Nephron progenitor cell (in vitro differentiated cells): ENCODE measurements around the gene NPM1.
"Not testable (repeated sequence)": the region's sequence is repeated elsewhere in the genome, so short reads cannot be mapped to it uniquely, and the experiment has no call there.

ENCODE experiments used
- DNase-seq: peaks from one replicate; pipeline ENCODE4 v3.0.0; 2021
- H3K27ac Mint-ChIP-seq: 2 replicates; pipeline ENCODE4 v1.8.0; 2021; ENCODE audit warnings: mild to moderate bottlenecking, moderate library complexity, mixed read lengths
- H3K27me3 Mint-ChIP-seq: 2 replicates; pipeline ENCODE4 v1.8.0; 2021; ENCODE audit warnings: mild to moderate bottlenecking, low read depth, mixed read lengths; ENCODE audit not compliant: poor library complexity
- H3K36me3 Mint-ChIP-seq: 2 replicates; pipeline ENCODE4 v1.8.0; 2021; ENCODE audit warnings: low read depth, mixed read lengths
- H3K4me1 Mint-ChIP-seq: 2 replicates; pipeline ENCODE4 v1.8.0; 2021; ENCODE audit warnings: mixed read lengths
- H3K4me3 Mint-ChIP-seq: 2 replicates; pipeline ENCODE4 v1.8.0; 2021; ENCODE audit warnings: mild to moderate bottlenecking, moderate library complexity, mixed read lengths
- H3K9me3 Mint-ChIP-seq: 2 replicates; pipeline ENCODE4 v1.8.0; 2021; ENCODE audit warnings: mild to moderate bottlenecking, moderate library complexity, mixed read lengths
- CTCF ChIP-seq: fragments of 200-600 bp; sonication (generic); IDR thresholded peaks from 2 replicates; pipeline ENCODE4 v1.5.0; 2021; ENCODE audit warnings: antibody characterized with exemption

The NPM1 gene

GRCh38 chr5:171379961-171380360, 7.7 kb upstream of the NPM1 start:
- H3K9me3 Mint-ChIP-seq = no peaks in the 10 kb centered on the region
- no peak overlapping the region for H3K27ac Mint-ChIP-seq
- no peaks in the 10 kb centered on the region for H3K36me3 Mint-ChIP-seq
- DNase-seq = no peak
- peaks cover 30% of the 10 kb centered on the region for H3K27me3 Mint-ChIP-seq
- TF ChIP-seq CTCF = no peak
- no peaks in the 10 kb centered on the region for H3K4me1 Mint-ChIP-seq
- H3K4me3 Mint-ChIP-seq = no peak overlapping the region

- not testable (repeated sequence) for H3K4me3 Mint-ChIP-seq, H3K9me3 Mint-ChIP-seq, H3K36me3 Mint-ChIP-seq, DNase-seq, H3K27ac Mint-ChIP-seq
- peaks cover 19% of the 10 kb centered on the region for H3K4me1 Mint-ChIP-seq
- H3K27me3 Mint-ChIP-seq = peaks cover 24% of the 10 kb centered on the region
These were observed 3.2 kb upstream of the NPM1 start for GRCh38 chr5:171384416-171384815.

DNA sequence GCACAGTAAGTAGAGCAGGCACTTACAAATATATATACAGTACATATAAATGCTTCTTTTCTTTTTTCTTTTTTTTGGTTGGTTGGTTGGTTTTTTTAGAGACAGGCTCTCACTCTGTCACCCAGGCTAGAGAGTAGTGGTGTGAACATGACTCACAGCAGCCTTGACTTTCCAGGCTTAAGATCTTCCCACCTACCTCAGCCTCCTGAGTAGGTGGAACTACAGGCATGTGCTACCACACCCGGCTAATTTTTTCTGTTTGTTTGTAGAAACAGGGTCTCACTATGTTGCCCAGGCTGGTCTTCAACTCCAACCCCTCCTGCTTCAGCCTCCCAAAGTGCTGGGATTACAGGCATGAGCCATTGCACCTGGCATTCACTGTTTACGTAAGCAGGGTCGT, 2.6 kb upstream of the NPM1 start:
- H3K9me3 Mint-ChIP-seq, H3K27ac Mint-ChIP-seq: not testable (repeated sequence)

DNA sequence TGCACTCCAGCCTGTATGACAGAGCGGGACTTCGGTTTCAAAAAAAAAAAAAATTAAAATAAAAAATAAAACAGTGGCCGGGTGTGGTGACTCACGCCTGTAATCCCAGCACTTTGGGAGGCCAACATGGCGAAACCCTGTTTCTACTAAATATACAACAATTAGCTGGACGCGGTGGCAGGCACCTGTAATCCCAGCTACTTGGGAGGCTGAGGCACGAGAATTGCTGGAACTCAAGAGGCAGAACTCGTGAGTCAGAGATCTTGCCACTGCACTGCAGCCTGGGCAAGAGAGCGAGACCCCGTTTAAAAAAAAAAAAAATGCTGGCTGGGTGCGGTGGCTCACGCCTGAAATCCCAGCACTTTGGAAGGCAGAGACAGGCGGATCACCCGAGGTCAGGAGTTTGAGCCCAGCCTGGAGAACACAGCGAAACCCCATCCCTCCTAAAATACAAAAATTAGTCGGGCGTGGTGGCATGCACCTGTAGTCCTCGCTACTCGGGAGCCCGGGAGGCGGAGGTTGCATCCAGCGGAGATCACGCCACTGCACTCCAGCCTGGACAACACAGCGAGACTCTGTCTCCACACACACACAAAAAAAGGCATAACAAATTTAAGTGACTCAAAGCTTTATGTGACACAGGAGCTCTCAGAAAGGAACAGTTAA, 1.5 kb upstream of the NPM1 start:
- DNase-seq = no peak
- no peak for TF ChIP-seq CTCF
- peaks cover 36% of the 10 kb centered on the region for H3K4me1 Mint-ChIP-seq
- peaks cover 22% of the 10 kb centered on the region for H3K27me3 Mint-ChIP-seq
- peaks cover 23% of the 10 kb centered on the region for H3K36me3 Mint-ChIP-seq
- peak overlapping the region; percentile 68 for H3K4me3 Mint-ChIP-seq
- H3K9me3 Mint-ChIP-seq = no peaks in the 10 kb centered on the region
- H3K27ac Mint-ChIP-seq = no peak overlapping the region

More for the DNA sequence above, 2.6 kb upstream of the NPM1 start:
- Mint-ChIP-seq H3K4me1 (peaks cover 24% of the 10 kb centered on the region), H3K36me3 (peaks cover 15% of the 10 kb centered on the region), H3K27me3 (peaks cover 24% of the 10 kb centered on the region)
- not testable (repeated sequence) for DNase-seq, H3K4me3 Mint-ChIP-seq

- Mint-ChIP-seq H3K4me3 (peak overlapping the region; percentile 98), H3K27ac (peak overlapping the region; percentile 99), H3K36me3 (peaks cover 30% of the 10 kb centered on the region), H3K27me3 (peaks cover 21% of the 10 kb centered on the region), H3K9me3 (no peaks in the 10 kb centered on the region), H3K4me1 (peaks cover 43% of the 10 kb centered on the region)
- no peak for DNase-seq
- no peak for TF ChIP-seq CTCF
These were observed 746 bp upstream of the NPM1 start for GRCh38 chr5:171386861-171387344.

GRCh38 chr5:171387970-171388815, 544 bp downstream of the NPM1 start:
- H3K27me3 Mint-ChIP-seq = peaks cover 10% of the 10 kb centered on the region
- H3K9me3 Mint-ChIP-seq = no peaks in the 10 kb centered on the region
- H3K36me3 Mint-ChIP-seq = peaks cover 43% of the 10 kb centered on the region
- DNase-seq = peak; percentile 73
- H3K27ac Mint-ChIP-seq = peak overlapping the region; percentile 99
- H3K4me3 Mint-ChIP-seq = peak overlapping the region; percentile 98
- no peak for TF ChIP-seq CTCF
- H3K4me1 Mint-ChIP-seq = peaks cover 54% of the 10 kb centered on the region
